Immature natural killer cell (primary cell): ENCODE data around the gene ROBO1. TPM values are rescaled to one million over a fixed set of nuclear protein-coding genes. Genes with fewer than 3 reads are reported as not detected.

Source experiments
- DNase-seq, 3 donors: peaks; one replicate each; pipeline ENCODE4 v3.0.0; 2022; ENCODE audit warnings: mixed read lengths in 1 of 3
- H3K27ac Mint-ChIP-seq, 6 donors: one replicate each; pipeline ENCODE4 v1.8.0; 2020; ENCODE audit warnings: mixed read lengths in 6 of 6, mild to moderate bottlenecking in 5 of 6, inconsistent platforms in 4 of 6, moderate library complexity in 3 of 6
- H3K27me3 Mint-ChIP-seq, 3 donors: one replicate each; pipeline ENCODE4 v1.8.0; 2020 to 2021; ENCODE audit warnings: low read depth in 3 of 3, mild to moderate bottlenecking in 3 of 3, mixed read lengths in 3 of 3, moderate library complexity in 3 of 3, inconsistent platforms in 1 of 3
- H3K36me3 Mint-ChIP-seq, 3 donors: one replicate each; pipeline ENCODE4 v1.8.0; 2020; ENCODE audit warnings: mixed read lengths in 3 of 3, inconsistent platforms in 2 of 3, mild to moderate bottlenecking in 2 of 3
- H3K4me1 Mint-ChIP-seq, 2 donors: one replicate each; pipeline ENCODE4 v1.8.0; 2020; ENCODE audit warnings: inconsistent platforms in 2 of 2, mild to moderate bottlenecking in 2 of 2, mixed read lengths in 2 of 2, moderate library complexity in 1 of 2
- H3K4me3 Mint-ChIP-seq, 5 donors: one replicate each; pipeline ENCODE4 v1.8.0; 2020; ENCODE audit warnings: mild to moderate bottlenecking in 5 of 5, mixed read lengths in 5 of 5, inconsistent platforms in 3 of 5, moderate library complexity in 3 of 5
- H3K9me3 Mint-ChIP-seq, 6 donors: one replicate each; pipeline ENCODE4 v1.8.0; 2020; ENCODE audit warnings: mild to moderate bottlenecking in 6 of 6, mixed read lengths in 6 of 6, inconsistent platforms in 4 of 6, moderate library complexity in 3 of 6
- polyA plus RNA-seq, 3 donors: library from polyadenylated mRNA; unstranded; fragments of 300-500 nt; fragmentation: Illumina TruSeq; gene quantifications; one replicate each; pipeline ENCODE4 v1.2.3, GENCODE V29; 2021

The ROBO1 gene
- polyA plus RNA-seq, 3 donors from 2014 or later = 0.63 TPM; not detected in 2

DNA sequence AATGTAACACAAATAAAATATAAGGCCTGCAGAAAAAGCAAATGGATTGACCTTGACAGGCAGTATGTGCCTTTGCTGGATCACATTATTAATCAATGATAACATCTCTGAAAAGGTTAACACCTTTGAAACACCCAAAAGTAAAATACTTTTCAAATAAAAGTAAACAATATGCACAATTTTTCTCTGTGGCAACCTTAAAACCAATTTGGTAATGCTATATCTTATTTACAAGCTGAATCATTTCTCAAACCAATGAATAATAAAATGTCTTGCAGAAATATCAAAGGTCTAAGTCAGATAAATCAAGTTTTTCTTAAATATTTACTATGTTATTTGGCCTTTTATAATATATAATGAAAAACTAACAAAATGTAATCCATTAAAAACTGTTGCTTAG lies 1018.7 kb downstream of the ROBO1 start:
- no peak for DNase-seq
- Mint-ChIP-seq H3K36me3 (no peaks in the 10 kb centered on the region), H3K4me3 (no peak overlapping the region), H3K27ac (no peak overlapping the region), H3K27me3 (peaks cover 0 to 2% (median 0%) of the 10 kb centered on the region in 3 donors), H3K4me1 (no peaks in the 10 kb centered on the region), H3K9me3 (peaks cover 1 to 30% (median 17%) of the 10 kb centered on the region in 6 donors)

- Mint-ChIP-seq H3K36me3 (no peaks in the 10 kb centered on the region), H3K4me3 (no peak overlapping the region), H3K27me3 (peaks cover 0 to 2% (median 0%) of the 10 kb centered on the region in 3 donors), H3K4me1 (no peaks in the 10 kb centered on the region), H3K27ac (no peak overlapping the region), H3K9me3 (peaks cover 8 to 26% (median 14%) of the 10 kb centered on the region in 6 donors)
- no peak for DNase-seq
Observed at GRCh38 chr3:78745847-78746246, 1022.0 kb downstream of the ROBO1 start.

- DNase-seq = no peak
- H3K27me3 Mint-ChIP-seq = peaks cover 0 to 2% (median 0%) of the 10 kb centered on the region in 3 donors
- H3K4me1 Mint-ChIP-seq = no peaks in the 10 kb centered on the region
- no peak overlapping the region for H3K4me3 Mint-ChIP-seq
- H3K27ac Mint-ChIP-seq = no peak overlapping the region
- H3K36me3 Mint-ChIP-seq = peaks cover 0 to 3% (median 0%) of the 10 kb centered on the region in 3 donors
- peaks cover 12 to 38% (median 19%) of the 10 kb centered on the region in 6 donors for H3K9me3 Mint-ChIP-seq
Observed at GRCh38 chr3:78742491-78742890, 1025.3 kb downstream of the ROBO1 start.

- Mint-ChIP-seq H3K27ac (no peak overlapping the region), H3K4me1 (no peaks in the 10 kb centered on the region), H3K27me3 (peaks cover 0 to 2% (median 0%) of the 10 kb centered on the region in 3 donors), H3K9me3 (peaks cover 14 to 41% (median 19%) of the 10 kb centered on the region in 6 donors), H3K4me3 (no peak overlapping the region), H3K36me3 (peaks cover 0 to 3% (median 0%) of the 10 kb centered on the region in 3 donors)
- no peak for DNase-seq
Observed at GRCh38 chr3:78742041-78742440, 1025.8 kb downstream of the ROBO1 start.

GRCh38 chr3:78741066-78741645 lies 1026.6 kb downstream of the ROBO1 start:
- no peak overlapping the region for H3K27ac Mint-ChIP-seq
- no peak overlapping the region for H3K4me3 Mint-ChIP-seq

DNA sequence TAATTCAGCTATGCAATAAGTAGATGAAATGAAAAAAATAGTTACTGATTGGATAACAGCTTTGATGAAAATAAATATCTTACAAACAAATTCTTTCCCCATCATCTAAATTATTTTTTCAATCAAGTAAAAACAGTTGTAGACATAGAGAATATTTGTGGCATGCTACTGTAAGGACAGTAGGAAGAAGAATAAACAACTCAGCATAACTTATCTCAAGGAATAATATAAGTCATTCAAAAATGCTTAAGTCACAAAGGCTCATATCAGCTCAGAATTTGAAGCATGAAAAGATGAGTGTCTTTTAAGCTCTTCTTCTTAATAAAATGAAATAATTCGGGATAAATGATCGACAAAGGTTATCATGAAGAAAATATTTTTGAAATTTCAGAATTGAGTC lies 1029.0 kb downstream of the ROBO1 start:
- Mint-ChIP-seq H3K27ac (no peak overlapping the region), H3K4me1 (no peaks in the 10 kb centered on the region), H3K9me3 (peaks cover 6 to 39% (median 12%) of the 10 kb centered on the region in 6 donors), H3K36me3 (peaks cover 0 to 3% (median 0%) of the 10 kb centered on the region in 3 donors), H3K4me3 (no peak overlapping the region), H3K27me3 (no peaks in the 10 kb centered on the region)
- DNase-seq = no peak

More at GRCh38 chr3:78741066-78741645, 1026.6 kb downstream of the ROBO1 start:
- no peak for DNase-seq
- Mint-ChIP-seq H3K27me3 (no peaks in the 10 kb centered on the region), H3K9me3 (peaks cover 15 to 44% (median 19%) of the 10 kb centered on the region in 6 donors), H3K4me1 (no peaks in the 10 kb centered on the region), H3K36me3 (peaks cover 0 to 3% (median 0%) of the 10 kb centered on the region in 3 donors)

DNA sequence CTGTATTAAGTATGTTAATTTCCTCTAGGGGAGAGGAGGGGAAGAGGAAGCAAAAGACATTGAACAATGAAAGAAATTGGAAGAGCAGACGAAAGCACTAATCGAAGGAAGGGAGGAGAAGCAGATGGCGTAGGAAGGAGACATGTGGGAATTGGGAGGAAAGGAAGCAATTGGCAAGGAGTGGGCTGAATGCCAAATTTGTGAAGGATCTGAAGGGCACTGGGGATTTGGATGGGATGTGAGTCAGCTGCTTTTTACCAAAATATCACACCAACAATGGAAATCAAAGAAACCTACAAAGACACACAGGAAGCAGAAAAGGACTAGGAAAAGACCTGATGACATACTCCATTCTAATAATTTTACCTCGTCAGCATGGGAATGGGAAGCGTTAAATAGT lies 1029.8 kb downstream of the ROBO1 start:
- Mint-ChIP-seq H3K27ac (no peak overlapping the region), H3K27me3 (no peaks in the 10 kb centered on the region), H3K36me3 (peaks cover 0 to 3% (median 0%) of the 10 kb centered on the region in 3 donors), H3K4me1 (no peaks in the 10 kb centered on the region), H3K4me3 (no peak overlapping the region), H3K9me3 (peaks cover 6 to 36% (median 10%) of the 10 kb centered on the region in 6 donors)
- DNase-seq = no peak

- Mint-ChIP-seq H3K4me1 (no peaks in the 10 kb centered on the region), H3K36me3 (peaks cover 0 to 3% (median 0%) of the 10 kb centered on the region in 3 donors), H3K9me3 (peaks cover 8 to 35% (median 12%) of the 10 kb centered on the region in 6 donors), H3K27me3 (no peaks in the 10 kb centered on the region), H3K4me3 (no peak overlapping the region), H3K27ac (no peak overlapping the region)
- no peak for DNase-seq
Observed at GRCh38 chr3:78736863-78737262, 1030.9 kb downstream of the ROBO1 start.

DNA sequence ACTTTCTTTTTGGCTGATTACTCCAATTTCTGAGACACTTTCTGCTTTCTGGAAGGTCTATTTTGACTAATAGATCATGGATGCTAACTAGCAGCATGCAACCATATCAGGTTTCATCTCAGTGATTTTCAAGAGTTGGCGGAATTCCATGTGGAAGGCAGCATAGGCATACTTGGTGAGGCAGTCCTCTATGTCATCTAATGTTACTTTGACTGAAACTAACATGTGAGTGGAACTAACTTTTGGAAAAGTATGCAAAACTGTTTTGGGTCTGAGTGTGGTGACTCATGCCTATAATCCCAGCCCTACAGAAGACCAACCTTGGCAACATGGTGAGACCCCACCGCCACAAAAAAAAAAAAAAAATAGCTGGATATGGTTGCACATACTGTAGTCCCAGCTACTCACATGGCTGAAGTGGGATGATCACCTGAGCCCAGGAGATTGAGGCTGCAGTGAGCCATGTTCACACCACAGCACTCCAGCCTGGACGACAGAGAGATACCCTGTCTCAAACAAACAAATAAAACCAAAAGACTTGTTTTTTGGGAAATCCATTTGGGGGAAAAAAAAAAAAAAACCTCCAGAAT lies 1033.7 kb downstream of the ROBO1 start:
- H3K9me3 Mint-ChIP-seq = peaks cover 4 to 29% (median 11%) of the 10 kb centered on the region in 6 donors
- H3K4me3 Mint-ChIP-seq = no peak overlapping the region
- DNase-seq = no peak
- H3K27ac Mint-ChIP-seq = no peak overlapping the region
- peaks cover 0 to 3% (median 0%) of the 10 kb centered on the region in 3 donors for H3K36me3 Mint-ChIP-seq
- no peaks in the 10 kb centered on the region for H3K4me1 Mint-ChIP-seq
- H3K27me3 Mint-ChIP-seq = peaks cover 0 to 1% (median 0%) of the 10 kb centered on the region in 3 donors

GRCh38 chr3:78732893-78733292 lies 1034.9 kb downstream of the ROBO1 start:
- Mint-ChIP-seq H3K36me3 (peaks cover 0 to 2% (median 0%) of the 10 kb centered on the region in 3 donors), H3K9me3 (peaks cover 2 to 27% (median 15%) of the 10 kb centered on the region in 6 donors), H3K4me1 (no peaks in the 10 kb centered on the region), H3K27me3 (peaks cover 0 to 1% (median 0%) of the 10 kb centered on the region in 3 donors), H3K27ac (no peak overlapping the region), H3K4me3 (no peak overlapping the region)
- DNase-seq = no peak

DNA sequence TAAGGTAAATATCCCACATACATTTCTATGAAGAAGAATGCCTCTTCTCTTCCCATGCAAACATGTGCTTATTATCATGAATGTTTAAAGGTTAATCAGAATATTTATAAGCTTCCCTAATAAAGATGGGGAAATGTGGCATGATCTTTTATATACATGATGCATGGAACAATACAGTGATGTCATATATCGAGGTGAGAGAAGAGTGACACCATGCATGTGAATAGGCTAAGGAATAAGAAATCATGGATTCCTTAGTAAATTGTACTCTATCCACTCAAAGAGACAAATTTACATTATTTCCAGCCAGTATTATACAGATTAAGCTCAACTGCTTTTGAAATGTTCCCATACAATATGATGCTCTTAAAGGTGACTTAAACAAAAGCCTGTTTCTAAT lies 1035.3 kb downstream of the ROBO1 start:
- no peaks in the 10 kb centered on the region for H3K36me3 Mint-ChIP-seq
- peaks cover 0 to 1% (median 0%) of the 10 kb centered on the region in 3 donors for H3K27me3 Mint-ChIP-seq
- H3K27ac Mint-ChIP-seq = no peak overlapping the region

GRCh38 chr3:78729946-78730345 lies 1037.9 kb downstream of the ROBO1 start:
- H3K4me3 Mint-ChIP-seq = no peak overlapping the region
- H3K36me3 Mint-ChIP-seq = no peaks in the 10 kb centered on the region
- H3K4me1 Mint-ChIP-seq = peaks cover 0 to 3% of the 10 kb centered on the region in 2 donors
- no peak overlapping the region for H3K27ac Mint-ChIP-seq
- DNase-seq = no peak
- peaks cover 0 to 1% (median 0%) of the 10 kb centered on the region in 3 donors for H3K27me3 Mint-ChIP-seq
- peaks cover 0 to 24% (median 9%) of the 10 kb centered on the region in 6 donors for H3K9me3 Mint-ChIP-seq

More for the DNA sequence above, 1035.3 kb downstream of the ROBO1 start:
- DNase-seq = no peak
- Mint-ChIP-seq H3K9me3 (peaks cover 2 to 24% (median 12%) of the 10 kb centered on the region in 6 donors), H3K4me1 (no peaks in the 10 kb centered on the region), H3K4me3 (no peak overlapping the region)

GRCh38 chr3:78728406-78729145 lies 1039.2 kb downstream of the ROBO1 start:
- Mint-ChIP-seq H3K36me3 (no peaks in the 10 kb centered on the region), H3K4me1 (peaks cover 0 to 6% of the 10 kb centered on the region in 2 donors), H3K27ac (no peak overlapping the region), H3K9me3 (peaks cover 0 to 27% (median 12%) of the 10 kb centered on the region in 6 donors), H3K27me3 (peaks cover 0 to 1% (median 0%) of the 10 kb centered on the region in 3 donors), H3K4me3 (no peak overlapping the region)
- DNase-seq = no peak

DNA sequence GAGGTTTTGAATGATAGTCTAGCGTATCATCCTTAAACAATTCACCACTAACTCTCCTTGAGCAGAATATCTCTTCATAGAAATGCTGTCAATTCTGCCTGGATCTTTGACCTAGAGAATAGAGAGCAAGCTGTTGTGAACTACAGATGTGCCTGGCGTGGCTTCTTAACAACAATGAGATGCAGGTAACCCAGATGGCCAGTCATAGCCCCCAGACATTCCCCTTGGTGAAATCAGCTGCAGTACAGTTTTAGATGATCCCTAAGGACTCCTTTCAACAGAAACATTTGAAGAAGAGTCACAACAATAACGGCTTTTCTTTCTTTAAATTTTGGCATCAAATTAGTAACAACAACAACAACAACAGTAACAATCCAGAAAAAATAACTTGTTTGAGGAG lies 1041.3 kb downstream of the ROBO1 start:
- Mint-ChIP-seq H3K27me3 (peaks cover 0 to 1% (median 0%) of the 10 kb centered on the region in 3 donors), H3K4me1 (peaks cover 0 to 6% of the 10 kb centered on the region in 2 donors), H3K9me3 (peaks cover 0 to 41% (median 12%) of the 10 kb centered on the region in 6 donors), H3K27ac (no peak overlapping the region), H3K4me3 (no peak overlapping the region), H3K36me3 (no peaks in the 10 kb centered on the region)
- no peak for DNase-seq
